B cell (primary cell): ENCODE data around the gene CLDN11.

ENCODE experiments used
- EZH2 ChIP-seq: IDR thresholded peaks from 2 replicates; pipeline ENCODE4 v1.6.1; 2012; ENCODE audit warnings: borderline replicate concordance, low read depth, mild to moderate bottlenecking, moderate library complexity, low read length; ENCODE audit not compliant: insufficient read depth, poor library complexity, severe bottlenecking
- TF ChIP-seq, protein P1 (sequence below): fragments of 200-600 bp; IDR thresholded peaks from one replicate; pipeline ENCODE4 v1.8.0; 2022; ENCODE audit warnings: antibody characterized with exemption, mild to moderate bottlenecking

DNA sequence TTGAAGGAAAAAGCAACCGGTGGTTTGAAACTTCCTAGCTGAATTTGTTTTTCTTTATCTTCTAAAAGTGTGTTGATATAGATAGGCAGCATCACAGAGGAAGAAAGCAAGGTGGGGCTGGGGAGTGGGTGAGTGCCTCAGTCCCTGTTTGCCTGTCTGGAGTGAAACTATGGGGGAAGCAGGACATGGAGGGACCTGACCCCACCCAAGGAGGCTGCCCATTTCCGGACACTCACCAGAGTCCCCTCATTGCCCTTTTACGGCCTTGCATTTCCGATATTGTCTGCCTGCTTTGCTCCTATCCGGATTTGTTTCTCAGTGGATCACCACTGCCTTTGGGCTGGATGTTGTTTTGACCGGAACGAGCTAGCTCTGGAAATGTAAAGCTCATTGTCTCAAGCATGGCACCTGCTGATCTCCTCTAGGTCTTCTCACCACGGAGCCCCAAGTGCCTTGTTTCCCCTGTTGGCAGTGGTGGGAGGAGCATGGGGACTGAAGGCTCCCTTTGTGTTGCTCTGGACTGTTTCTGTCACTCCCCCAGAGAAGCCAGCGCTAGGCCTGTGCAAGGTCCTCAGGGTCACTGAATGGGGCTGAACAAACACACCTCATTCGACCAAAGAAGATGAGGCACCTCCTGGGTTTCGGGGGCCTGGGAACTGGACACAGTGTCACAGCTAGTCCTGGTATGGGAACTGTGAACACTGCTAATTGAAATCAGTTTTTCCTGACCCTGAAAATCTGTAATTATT, 7.0 kb downstream of the CLDN11 start:
- TF ChIP-seq, protein P1, sequence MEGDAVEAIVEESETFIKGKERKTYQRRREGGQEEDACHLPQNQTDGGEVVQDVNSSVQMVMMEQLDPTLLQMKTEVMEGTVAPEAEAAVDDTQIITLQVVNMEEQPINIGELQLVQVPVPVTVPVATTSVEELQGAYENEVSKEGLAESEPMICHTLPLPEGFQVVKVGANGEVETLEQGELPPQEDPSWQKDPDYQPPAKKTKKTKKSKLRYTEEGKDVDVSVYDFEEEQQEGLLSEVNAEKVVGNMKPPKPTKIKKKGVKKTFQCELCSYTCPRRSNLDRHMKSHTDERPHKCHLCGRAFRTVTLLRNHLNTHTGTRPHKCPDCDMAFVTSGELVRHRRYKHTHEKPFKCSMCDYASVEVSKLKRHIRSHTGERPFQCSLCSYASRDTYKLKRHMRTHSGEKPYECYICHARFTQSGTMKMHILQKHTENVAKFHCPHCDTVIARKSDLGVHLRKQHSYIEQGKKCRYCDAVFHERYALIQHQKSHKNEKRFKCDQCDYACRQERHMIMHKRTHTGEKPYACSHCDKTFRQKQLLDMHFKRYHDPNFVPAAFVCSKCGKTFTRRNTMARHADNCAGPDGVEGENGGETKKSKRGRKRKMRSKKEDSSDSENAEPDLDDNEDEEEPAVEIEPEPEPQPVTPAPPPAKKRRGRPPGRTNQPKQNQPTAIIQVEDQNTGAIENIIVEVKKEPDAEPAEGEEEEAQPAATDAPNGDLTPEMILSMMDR, result no peak
- no peak for TF ChIP-seq EZH2
